Liver (tissue), 3 donors: Measurements from ENCODE around the gene OSBPL10.

ENCODE experiments used
- RAD21 ChIP-seq, 2 donors: IDR thresholded peaks; 2 replicates each; pipeline ENCODE4 v1.6.1; 2016; ENCODE audit warnings: antibody characterized with exemption in 2 of 2, mild to moderate bottlenecking in 2 of 2
- REST ChIP-seq: IDR thresholded peaks from 2 replicates; pipeline ENCODE4 v1.6.1; 2016; ENCODE audit warnings: antibody characterized with exemption, mild to moderate bottlenecking
- ZBTB33 ChIP-seq: IDR thresholded peaks from 2 replicates; pipeline ENCODE4 v1.6.1; 2016; ENCODE audit warnings: antibody characterized with exemption
- TF ChIP-seq, protein P1 (sequence below): IDR thresholded peaks from 2 replicates; pipeline ENCODE4 v1.6.1; 2016; ENCODE audit warnings: antibody characterized with exemption
- TF ChIP-seq, protein P2 (sequence below): fragments of 150-350 bp; IDR thresholded peaks from 2 replicates; pipeline ENCODE4 v1.5.1; 2017; ENCODE audit warnings: improper control_type of control experiment, low read depth, low read length; ENCODE audit not compliant: missing input control
- donor health status: healthy.
- donor health status: healthy.

DNA sequence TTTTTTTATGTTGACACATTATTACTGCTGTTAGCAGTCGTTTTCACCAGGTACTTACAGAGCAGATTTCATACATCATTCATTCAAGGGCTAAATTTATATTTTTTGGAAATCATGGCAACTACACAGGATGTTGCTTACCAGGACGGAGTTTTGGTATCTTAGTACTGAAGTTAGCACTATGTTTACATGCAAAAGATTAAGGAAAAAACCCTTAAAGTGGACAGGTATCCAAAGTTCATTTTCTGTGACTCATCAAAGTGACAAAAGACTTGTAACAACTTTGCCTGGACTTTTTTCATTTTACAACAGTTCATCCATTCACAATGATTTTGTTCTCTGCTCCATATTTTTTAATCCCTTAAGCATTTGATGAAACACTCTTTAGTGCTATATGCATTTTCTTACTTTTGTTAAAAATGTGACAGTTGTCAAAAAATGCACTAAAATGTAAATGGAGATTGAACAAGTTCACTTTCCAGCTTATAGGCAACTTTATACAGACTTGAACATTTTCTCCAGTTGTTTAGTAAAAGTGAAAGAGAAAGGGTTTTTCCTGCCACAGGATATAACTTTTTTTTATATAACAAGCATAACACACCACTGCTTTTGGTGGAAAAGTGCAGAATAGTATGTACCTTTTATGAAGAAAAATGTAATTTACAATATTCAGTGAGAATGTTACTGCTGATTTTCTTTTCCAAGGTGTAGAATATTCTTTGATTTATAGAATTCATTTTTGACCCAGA, 344.2 kb downstream of the OSBPL10 start:
- TF ChIP-seq, protein P1, sequence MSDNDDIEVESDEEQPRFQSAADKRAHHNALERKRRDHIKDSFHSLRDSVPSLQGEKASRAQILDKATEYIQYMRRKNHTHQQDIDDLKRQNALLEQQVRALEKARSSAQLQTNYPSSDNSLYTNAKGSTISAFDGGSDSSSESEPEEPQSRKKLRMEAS = no peak
- TF ChIP-seq RAD21 (IDR thresholded peaks at IDR 0.05) = no peak
- TF ChIP-seq REST = no peak
- no peak for TF ChIP-seq ZBTB33
- TF ChIP-seq, protein P2, sequence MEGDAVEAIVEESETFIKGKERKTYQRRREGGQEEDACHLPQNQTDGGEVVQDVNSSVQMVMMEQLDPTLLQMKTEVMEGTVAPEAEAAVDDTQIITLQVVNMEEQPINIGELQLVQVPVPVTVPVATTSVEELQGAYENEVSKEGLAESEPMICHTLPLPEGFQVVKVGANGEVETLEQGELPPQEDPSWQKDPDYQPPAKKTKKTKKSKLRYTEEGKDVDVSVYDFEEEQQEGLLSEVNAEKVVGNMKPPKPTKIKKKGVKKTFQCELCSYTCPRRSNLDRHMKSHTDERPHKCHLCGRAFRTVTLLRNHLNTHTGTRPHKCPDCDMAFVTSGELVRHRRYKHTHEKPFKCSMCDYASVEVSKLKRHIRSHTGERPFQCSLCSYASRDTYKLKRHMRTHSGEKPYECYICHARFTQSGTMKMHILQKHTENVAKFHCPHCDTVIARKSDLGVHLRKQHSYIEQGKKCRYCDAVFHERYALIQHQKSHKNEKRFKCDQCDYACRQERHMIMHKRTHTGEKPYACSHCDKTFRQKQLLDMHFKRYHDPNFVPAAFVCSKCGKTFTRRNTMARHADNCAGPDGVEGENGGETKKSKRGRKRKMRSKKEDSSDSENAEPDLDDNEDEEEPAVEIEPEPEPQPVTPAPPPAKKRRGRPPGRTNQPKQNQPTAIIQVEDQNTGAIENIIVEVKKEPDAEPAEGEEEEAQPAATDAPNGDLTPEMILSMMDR = no peak
